HL-60/S4 treated with retinoic acid at 250 ng/mL for 4 days and 3 days (cell line): Measurements from ENCODE around the gene CDK6.

Experiments used
- in situ Hi-C: fragments of 300-500 bp; cut with MboI; formaldehyde crosslinking; loops from 2 replicates; pipeline ENCODE4 v1.7.0; 2022; ENCODE audit warnings: low sequenced_read_pairs

Gene CDK6

DNA sequence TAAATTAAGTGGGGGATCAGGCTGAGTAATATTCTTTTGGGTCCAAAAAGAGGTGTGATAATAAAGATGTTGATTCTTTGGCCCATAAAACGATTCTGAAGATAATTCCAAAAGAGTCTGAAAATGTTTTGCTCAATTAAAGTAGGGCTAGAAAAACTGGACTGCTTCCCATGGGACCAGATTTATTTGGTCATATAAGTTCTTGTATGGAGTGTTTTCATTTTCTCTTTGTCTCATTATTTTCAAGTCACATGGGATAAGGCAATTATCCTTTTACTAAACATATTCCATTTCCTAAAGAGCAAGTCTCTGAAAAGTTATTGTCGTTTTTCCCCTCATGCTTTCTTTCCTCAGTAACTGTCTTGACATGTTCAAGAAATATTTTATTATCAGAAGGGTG lies 41.5 kb downstream of the CDK6 start:
- in situ Hi-C loops = no loop called here

DNA sequence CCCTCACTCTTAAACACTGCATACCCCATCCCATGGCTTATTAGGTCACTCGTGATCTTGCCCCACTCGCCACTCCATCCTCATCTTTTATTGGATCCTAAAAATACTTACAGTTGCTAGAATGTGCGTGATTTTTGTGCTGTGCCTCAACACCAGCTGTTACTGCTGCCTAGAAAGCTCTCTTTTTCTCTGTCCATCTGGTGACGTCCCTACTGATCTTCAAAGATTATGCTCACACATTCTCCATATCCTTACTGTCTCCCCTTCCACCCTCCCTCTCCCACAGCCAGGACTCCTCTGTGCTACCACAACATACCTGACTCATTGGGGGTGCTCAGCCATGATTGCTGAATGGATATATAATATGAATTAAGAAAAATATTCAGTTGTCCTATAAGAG lies 42.0 kb downstream of the CDK6 start:
- in situ Hi-C loops = no loop called here

DNA sequence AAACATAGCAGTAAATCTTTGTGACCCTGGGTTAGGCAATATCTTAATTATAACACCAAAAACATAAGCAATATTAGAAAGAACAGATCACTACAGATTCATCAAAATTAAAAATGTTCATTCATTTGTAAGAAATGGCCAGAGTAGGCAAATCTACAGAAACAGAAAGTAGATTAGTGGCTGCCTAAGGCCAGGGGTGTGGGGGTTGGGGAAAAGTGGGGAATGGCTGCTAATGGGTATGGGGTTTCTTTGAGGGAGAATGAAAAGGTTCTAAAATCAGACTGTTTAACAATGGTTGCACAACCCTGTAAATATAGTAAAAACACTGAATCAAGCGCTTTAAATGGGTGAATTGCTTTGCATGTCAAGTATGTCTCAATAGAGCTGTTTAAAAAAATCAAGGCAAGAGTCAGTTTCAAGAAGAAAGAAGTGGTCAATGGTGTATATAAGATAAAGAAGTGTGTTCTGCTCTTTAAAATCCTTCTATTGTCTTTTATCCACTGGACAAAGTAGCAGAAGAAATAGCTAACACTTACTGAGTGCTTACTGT lies 42.6 kb downstream of the CDK6 start:
- in situ Hi-C loops = no loop called here

DNA sequence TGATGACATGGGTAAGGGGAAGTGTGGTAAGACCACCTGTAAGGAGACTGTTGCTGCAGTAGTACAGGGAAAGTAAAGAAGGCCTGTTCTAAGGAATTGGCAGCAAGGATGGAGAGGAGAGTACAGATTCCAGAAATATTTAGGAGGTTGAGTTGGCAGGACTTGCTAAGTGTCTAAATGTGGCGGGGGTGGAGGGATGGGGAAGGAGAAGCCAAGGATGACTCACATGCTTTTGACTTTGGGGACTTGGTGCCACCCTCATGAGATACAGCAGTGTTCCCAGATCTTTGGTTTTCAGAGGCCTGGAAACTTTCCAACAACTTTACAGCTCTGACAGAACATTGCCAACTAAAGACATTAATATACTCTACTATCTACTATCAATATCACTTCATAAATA lies 45.4 kb downstream of the CDK6 start:
- in situ Hi-C loops = no loop called here

DNA sequence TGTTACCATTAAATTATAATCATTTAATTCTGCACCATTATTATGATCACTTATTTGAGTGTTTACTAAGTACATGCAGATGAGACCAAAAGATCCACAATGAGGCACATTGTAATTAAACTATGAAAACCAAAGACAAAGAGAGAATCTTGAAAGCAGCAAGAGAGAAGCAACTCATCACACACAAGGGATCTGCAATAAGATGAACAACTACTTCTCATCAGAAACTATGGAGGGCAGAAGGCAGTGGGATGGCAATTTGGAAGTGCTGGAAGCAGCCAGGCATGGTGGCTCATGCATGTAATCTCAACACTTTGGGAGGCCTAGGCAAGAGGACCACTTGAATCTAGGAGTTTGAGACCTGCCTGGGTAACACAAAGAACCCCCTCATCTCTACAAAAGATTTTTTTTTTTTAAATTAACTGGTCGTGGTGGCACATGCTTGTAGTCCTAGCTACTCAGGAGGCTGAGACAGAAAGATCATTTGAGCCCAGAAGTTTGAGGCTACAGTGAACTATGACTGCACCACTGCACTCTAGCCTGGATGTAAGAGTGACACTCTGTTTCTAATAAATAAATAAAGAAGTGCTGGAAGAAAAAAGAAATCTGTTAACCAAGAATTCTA lies 47.7 kb downstream of the CDK6 start:
- in situ Hi-C loops = no loop called here

DNA sequence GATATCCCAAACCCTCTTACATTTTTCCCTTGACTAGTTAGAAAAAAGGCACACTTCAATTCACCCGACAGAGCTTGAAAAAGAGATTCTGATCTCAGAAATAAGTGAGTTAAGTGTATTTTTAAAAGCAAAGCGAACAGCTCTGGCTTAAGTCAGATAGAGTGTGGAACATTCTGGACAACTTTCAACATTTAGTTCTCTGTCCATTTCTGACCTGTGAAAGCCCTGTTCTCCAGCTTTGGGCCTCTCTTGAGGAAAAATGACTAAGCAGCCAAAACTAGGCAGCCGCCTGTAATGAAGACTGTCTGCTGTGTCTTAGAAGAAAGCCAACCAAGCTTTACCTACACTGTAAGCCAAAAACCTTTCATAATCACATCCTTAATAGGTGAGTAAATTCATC lies 50.5 kb downstream of the CDK6 start:
- in situ Hi-C loops = no loop called here

DNA sequence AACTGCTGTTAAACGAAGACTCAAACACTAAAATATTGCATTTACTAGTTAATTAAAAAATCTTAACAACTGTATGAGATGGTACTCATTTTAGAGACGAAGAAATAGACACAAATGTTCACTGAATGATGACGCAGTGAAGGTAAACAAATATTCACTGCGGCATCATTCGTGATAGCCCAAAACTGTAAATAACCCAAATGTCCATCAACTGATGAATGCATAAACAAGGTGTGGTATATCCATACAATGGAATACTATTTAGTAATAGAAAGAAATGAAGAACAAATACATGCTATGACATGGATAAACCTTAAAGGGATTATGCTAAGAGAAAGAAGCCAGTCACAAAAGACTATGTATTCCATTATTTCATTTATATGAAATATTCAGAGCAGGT lies 51.4 kb downstream of the CDK6 start:
- in situ Hi-C loops = no loop called here

DNA sequence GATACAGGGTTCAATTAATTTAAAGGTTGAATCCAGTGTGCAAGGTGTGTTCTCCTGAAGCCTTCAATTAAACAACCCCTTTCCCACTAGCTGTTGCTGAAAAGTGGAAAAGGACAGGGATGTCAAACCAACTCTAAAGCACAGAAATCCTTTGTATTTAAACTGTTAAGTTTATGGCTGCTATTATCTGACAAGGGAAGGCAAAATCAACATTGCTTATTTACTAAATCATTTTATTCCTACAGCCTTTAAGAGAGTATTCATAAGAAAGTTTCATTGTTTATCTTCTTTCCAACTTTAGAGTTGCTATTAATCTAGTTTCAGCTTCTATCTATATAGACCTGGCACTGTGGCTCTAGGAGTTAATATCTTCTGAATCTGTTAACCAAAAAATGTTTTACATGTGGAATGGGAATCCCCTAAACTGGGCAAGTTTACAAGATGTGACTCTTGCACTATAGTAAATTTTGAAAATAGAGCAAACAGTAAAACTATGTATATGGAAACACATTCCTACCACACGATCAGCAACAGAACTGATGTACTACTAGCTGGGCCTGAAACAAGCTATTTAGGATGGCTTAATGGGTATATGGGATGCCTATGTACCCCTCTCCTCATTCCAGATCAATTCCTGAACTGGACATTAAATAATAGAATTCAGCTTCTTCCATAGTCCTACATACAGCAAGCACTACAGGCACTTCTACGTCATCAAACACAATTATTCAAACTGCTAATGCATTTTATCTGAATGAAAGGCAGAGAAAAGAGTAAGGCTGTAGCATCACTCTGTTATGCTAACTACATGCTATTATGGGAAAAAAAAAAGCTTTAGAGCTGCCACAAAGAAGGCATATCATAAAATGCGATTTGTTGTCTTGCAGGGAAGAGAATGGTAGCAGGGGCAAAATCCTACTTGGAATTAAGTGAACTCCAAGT lies 52.8 kb downstream of the CDK6 start:
- in situ Hi-C loops = no loop called here

DNA sequence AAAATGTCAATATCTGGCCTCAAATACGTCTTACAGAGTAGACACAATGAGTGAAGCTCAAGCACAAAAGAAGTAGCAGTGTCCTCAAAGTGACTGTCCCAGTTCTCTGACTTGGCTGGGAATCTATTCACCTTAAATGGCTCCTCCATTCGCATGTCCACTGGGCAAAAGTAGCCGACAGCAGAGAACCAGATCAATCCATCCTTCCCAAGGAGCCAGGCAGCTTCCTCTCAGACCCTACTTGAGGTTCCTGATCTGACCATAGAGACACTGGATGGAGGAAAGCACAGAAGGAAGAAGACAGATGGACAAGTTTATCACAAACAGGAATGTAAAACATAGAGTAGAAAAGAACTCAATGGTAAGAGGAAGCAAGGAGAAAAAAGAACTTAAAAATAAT lies 53.5 kb downstream of the CDK6 start:
- in situ Hi-C loops = no loop called here

DNA sequence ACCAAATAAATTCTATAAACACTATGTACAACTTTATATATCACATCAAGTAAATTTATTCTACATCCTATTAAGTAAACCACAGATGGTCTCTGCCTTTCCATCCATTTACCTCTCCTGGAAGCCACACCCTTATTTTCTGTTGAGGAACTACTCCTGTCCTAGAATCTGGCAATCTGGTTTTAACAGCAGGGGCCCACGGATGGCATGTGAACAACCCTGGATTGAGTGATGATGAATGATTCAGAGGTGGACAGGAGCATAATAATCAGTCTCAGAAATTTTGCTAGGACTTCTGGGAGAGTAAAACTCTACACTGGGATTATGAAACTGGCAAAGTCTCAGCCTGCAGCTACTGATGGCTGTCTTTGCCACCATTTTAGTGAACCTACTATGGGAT lies 54.1 kb downstream of the CDK6 start:
- in situ Hi-C loops = no loop called here

DNA sequence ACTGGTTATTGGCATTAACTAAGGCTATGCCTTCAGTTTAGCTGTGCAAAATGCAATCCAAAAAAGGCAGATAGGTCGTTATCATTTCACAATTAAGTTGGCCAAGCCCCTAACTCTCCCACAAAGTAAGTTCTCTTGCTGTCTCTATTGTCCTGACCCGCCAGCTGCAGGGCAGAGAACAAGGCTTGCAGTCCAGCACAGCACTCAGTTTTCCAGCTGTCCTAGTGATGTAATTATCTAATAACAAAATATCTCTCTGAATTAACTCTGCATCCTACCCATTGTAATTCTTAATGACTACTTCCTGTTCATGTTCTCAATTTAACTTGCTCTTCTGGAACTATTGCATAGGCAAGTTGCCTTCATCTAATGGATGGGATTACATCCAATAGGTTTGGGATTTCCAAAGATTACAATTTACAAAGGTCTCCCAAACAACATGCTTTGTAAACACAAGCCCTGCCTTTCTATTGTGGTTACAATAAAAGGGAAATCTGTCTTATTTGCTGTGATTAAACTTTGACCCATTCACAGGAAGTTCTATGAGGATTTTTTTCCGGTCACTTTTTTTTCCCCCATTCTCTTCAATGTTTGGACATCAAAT lies 55.2 kb downstream of the CDK6 start:
- in situ Hi-C loops = no loop called here

DNA sequence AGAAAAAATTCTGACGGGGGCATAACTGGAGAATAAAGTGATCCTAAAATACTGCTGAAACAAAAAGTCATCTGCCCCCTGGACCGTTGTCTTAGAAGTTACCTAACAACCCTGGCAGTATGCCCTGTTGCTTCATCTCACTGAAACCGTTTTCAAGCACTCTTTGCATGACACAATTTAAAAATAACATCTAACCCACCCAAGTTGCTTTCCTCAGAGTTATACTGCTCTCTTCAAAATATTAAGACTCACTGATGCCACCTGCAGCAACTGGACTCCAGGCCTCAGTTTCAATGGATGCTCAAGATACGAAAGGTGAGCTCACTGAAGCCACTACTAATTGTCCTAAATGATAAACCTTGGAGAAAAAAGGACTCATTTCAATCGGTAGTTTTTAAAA lies 57.4 kb downstream of the CDK6 start:
- in situ Hi-C loops = no loop called here

DNA sequence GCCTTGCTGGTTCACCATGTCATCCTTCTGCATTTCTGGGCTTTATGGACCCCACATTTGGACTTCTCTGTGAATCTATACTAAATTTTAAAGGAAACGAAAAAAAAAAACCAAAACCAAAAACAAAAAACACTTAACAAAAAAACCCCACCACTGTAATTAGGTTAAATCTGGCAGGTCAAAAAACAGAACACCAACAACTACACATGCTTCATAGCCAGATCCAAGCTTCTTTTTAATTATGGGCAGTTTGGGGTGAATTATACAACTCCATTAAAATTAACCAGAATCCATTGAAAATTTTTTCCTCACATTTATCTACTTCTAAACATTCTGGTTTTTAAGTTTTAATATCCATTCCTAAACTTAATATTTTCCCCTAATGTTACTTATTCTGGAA lies 58.4 kb downstream of the CDK6 start:
- in situ Hi-C loops = no loop called here

DNA sequence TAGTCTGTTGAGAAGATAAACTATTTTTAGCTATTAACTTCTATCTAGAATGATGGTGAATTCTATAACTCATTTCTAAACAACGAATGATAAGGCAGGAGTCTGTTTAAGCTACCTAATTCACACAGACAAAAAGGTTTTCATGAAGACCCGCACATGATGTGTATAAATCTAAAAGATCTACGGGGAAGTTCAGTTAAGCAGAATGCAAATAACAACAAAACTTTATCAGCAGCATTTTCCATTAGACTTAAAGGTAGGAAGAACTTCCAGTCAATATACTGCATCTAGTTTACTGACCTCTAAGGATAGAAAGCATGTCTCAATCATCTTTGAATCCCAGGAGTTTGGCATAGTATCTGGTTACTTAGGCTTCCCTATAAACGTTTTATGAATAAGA lies 62.6 kb downstream of the CDK6 start:
- in situ Hi-C loops = no loop called here

DNA sequence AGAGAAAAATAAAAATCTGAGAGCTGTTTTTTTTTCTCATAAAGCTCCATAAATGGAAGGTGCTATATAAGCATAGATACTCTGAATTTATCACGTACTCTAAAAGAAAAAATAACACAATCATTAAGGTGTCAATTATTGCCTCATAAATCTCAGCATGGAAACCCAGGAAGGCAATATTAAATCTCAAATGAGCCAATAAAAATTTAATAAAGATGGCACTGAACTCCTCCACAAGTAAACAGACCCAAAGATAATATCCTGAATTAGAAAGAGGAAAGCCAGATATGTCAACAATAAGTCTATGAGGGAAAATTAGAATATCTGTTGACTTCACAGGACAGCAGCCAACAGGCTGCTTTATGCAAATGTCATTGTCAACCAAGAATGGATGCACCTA lies 66.5 kb downstream of the CDK6 start:
- in situ Hi-C loops = no loop called here

DNA sequence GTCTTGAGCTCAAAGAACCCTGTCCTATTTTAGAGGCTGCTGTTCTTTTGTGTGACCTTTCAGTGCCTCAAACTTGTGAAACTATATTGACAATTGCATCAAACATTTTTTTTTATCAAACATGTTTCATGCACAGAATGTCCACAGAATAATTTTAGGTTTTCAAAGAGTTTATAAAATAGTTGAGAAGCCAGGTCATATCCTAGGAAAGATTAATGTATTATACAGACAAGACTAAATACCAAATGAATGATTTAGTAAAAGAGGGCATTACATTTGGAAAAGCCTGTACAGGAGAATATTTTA lies 67.0 kb downstream of the CDK6 start:
- in situ Hi-C loops = no loop called here

DNA sequence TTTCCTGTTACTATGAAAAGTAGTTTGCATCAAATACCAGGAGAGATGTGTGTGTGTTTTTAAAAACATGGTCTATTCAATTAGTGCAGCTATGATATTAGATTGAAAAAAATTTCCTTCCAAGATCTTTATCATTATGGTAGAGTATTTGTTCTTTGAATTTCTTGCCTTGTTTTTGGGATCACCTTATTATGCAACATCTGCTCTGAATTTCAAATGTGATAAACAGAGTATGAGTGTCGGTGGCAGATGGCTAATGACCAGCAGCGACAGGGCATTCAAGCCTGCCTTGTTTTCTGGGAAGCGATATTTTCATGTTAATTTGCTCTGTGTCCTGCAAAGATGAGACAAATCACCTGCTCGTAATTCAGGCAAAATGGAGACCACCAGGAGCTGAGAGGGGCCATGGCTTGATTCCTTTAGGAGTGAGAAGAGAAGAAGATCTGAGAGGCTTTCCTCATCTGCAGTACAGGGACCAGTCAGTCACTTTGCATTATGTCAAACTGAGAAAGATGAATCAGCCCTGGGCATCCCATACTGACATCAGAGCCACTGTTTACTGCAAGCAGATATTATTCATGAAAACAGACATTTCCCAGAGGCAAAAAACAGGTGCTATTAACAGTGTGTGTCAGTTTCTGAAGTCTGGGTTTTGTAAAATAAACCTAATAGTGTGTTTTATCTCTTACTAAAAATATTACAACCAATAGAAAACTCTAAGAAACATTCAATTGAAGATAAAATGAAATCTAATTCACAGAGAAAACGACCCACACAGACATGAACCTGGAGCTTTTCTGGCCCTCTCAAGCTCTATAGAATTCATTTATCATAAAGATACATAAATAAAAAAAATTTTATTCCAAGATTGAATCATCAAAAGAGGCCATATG lies 67.6 kb downstream of the CDK6 start:
- in situ Hi-C loops = no loop called here

DNA sequence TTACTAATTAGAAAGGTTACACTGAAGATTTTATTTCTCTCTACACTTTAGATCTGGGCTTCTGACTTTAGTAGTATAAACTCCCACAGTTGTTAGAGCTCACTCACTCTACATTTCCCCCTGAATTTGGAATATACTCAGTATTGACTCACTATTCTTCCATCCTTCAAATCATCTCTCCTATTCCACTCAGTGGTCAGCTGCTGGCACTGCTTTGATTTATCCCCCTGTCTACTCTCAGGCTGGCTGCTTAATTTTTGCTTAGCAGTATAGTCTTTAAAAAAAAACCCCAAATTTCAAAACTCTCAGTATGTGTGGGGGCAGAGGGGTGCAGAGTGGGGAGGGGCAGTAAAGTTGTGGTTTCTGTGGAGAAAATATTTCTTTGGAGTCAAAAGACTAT lies 68.9 kb downstream of the CDK6 start:
- in situ Hi-C loops = no loop called here

DNA sequence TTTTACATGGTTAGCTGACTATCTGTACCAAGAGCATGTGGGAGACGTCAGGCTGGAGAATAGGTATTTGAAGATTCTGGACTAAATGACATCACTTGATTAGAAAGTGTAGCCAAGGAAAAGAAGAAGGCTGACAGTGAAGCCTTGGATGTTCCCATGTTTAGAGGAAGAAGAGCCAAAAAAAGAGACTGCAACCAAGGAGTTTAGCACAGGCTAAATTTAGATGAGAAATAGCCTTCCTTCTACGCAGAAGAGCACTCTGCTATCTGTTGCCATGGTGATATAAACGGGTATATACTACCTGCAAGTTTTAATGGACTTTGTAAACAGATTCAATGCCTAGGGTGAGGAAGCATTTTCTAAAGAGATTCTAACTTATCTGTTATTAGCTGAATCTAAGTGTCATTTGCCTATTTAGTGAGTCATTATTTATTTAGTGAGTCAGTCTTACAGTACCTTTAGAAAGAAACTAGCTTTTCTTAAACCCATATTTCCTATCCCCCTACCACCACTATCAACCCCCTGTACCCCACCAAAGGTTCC lies 69.8 kb downstream of the CDK6 start:
- in situ Hi-C loops = no loop called here

DNA sequence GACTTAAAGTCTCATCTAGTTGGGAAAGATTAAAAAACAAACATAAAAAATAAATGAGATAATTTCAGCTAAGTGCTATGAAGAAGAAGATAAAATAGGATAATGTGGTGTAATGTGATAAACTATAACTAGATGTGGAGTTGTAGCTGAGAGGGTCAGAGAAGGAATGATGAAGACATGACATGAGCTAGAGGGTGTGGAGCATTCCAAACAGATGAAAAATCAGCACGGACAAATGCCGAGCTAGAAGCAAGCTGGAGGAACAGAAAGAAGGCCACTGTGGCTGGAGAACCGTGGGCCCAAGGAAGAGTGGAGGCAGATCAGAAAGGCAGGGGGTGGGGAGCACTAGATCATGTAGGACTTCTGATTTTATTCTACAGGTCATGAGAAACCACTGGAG lies 70.6 kb downstream of the CDK6 start:
- in situ Hi-C loops = no loop called here
